ENCODE measurements around the gene GHR.

GHR gene

DNA sequence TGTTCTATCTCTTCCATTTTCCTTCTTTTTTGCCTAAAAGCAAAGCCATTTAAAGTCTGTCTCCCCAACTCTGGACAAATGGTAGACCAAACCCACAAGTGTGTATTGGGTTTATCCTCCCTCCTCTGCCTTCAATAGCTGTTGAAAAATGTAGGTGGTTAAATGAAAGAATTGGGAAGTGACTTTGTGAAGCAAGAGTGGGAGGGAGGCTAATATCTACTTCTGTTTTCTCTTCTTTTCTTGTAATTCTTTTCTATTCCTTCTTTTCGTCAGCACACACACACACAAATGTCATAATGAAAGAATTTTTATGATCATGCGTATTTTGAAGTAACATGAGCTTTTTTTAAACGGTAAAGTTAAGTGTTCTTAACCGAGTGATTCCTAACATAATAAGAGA, 337.2 kb downstream of the GHR start:
- Histone ChIP-seq H3K14ac (ENCODE audit: low read length) (no peak overlapping the region), H2AFZ (ENCODE audit: low read length) (no peak overlapping the region), H3K27me3 (ENCODE audit: control insufficient read depth in 3 of 3, insufficient read depth in 3 of 3, low read depth in 1 of 3, low read length in 3 of 3) (no peaks in the 10 kb centered on the region), H3K79me1 (ENCODE audit: low read depth, low read length) (no peaks in the 10 kb centered on the region), H2BK15ac (ENCODE audit: low read length) (no peak overlapping the region), H4K8ac (ENCODE audit: low read depth, low read length) (no peak overlapping the region), H3K4ac (ENCODE audit: low read length) (no peak overlapping the region), H3K4me2 (ENCODE audit: insufficient read depth, low read length, poor library complexity, severe bottlenecking) (no peak overlapping the region), H2BK120ac (ENCODE audit: low read depth, low read length) (no peak overlapping the region), H2BK5ac (ENCODE audit: low read length) (no peak overlapping the region), H3K4me3 (ENCODE audit: low read length in 2 of 2) (no peak overlapping the region), H3K9me3 (replicated peaks in 1 of 2; ENCODE audit: control insufficient read depth in 2 of 2, insufficient read depth in 1 of 2, low read depth in 1 of 2, low read length in 2 of 2) (no peaks in the 10 kb centered on the region), H3K4me1 (ENCODE audit: control insufficient read depth in 2 of 2, insufficient read depth in 1 of 2, low read depth in 1 of 2, low read length in 2 of 2) (peaks cover 0 to 4% of the 10 kb centered on the region in 2 donors), H3K23ac (ENCODE audit: low read depth, low read length, poor library complexity) (no peak overlapping the region), H3K36me3 (replicated peaks in 1 of 2; ENCODE audit: control insufficient read depth in 2 of 2, insufficient read depth in 2 of 2, low read length in 2 of 2) (no peaks in the 10 kb centered on the region), H4K91ac (ENCODE audit: low read depth, low read length, poor library complexity) (no peak overlapping the region), H3K9ac (ENCODE audit: low read depth, low read length, poor library complexity) (no peak overlapping the region), H3K18ac (ENCODE audit: low read length) (no peak overlapping the region), H3K27ac (replicated peaks; ENCODE audit: low read length) (no peak overlapping the region), H2AK5ac (ENCODE audit: low read depth, low read length) (no peak overlapping the region), H2BK12ac (ENCODE audit: low read length) (no peak overlapping the region)
- WGBS, 2 donors (ENCODE audit: extremely low coverage in 2 of 2, insufficient read length in 2 of 2, insufficient replicate concordance in 1 of 2), result no CpG with 5 or more reads among the region's 4 CpGs
- DNase-seq (ENCODE audit: low spot score), result no peak

DNA sequence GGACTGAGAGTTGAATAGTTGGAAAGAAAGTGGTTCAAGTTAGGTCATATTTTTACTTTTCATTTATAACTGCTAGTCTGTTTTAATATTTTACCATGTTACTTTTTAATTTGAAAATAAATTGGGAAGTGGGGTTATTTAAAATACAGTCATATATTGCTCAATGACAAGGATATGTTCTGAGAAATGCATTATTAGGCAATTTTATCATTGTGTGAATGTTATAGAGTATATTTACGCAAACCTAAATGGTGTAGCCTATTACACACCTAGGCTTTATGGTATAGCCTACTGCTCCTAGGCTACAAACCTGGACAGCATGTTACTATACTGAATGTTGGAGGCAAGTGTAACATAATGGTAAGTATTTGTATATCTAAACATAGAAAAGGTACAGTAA, 338.6 kb downstream of the GHR start:
- no CpG with 5 or more reads among the region's 1 CpG for WGBS, 2 donors (ENCODE audit: extremely low coverage in 2 of 2, insufficient read length in 2 of 2, insufficient replicate concordance in 1 of 2)
- no peak overlapping the region for H4K91ac ChIP-seq (ENCODE audit: low read depth, low read length, poor library complexity)

GRCh38 chr5:42767491-42768105, 344.4 kb downstream of the GHR start:
- DNase-seq (ENCODE audit: low spot score), result no peak
- no peaks in the 10 kb centered on the region for H3K9me3 ChIP-seq (replicated peaks in 1 of 2; ENCODE audit: control insufficient read depth in 2 of 2, insufficient read depth in 1 of 2, low read depth in 1 of 2, low read length in 2 of 2)
- no peak overlapping the region for H3K27ac ChIP-seq (replicated peaks; ENCODE audit: low read length)
- no CpG with 5 or more reads among the region's 3 CpGs for WGBS, 2 donors (ENCODE audit: extremely low coverage in 2 of 2, insufficient read length in 2 of 2, insufficient replicate concordance in 1 of 2)
- H3K23ac ChIP-seq (ENCODE audit: low read depth, low read length, poor library complexity), result no peak overlapping the region
- H3K4me2 ChIP-seq (ENCODE audit: insufficient read depth, low read length, poor library complexity, severe bottlenecking), result no peak overlapping the region
- H3K4me1 ChIP-seq (ENCODE audit: control insufficient read depth in 2 of 2, insufficient read depth in 1 of 2, low read depth in 1 of 2, low read length in 2 of 2), result no peaks in the 10 kb centered on the region
- no peak overlapping the region for H3K14ac ChIP-seq (ENCODE audit: low read length)
- H3K4me3 ChIP-seq (ENCODE audit: low read length in 2 of 2), result no peak overlapping the region
- no peak overlapping the region for H2BK15ac ChIP-seq (ENCODE audit: low read length)
- no peak overlapping the region for H2AK5ac ChIP-seq (ENCODE audit: low read depth, low read length)
- no peak overlapping the region for H3K9ac ChIP-seq (ENCODE audit: low read depth, low read length, poor library complexity)
- no peaks in the 10 kb centered on the region for H3K36me3 ChIP-seq (replicated peaks in 1 of 2; ENCODE audit: control insufficient read depth in 2 of 2, insufficient read depth in 2 of 2, low read length in 2 of 2)
- no peak overlapping the region for H2BK5ac ChIP-seq (ENCODE audit: low read length)
- H3K18ac ChIP-seq (ENCODE audit: low read length), result no peak overlapping the region
- no peaks in the 10 kb centered on the region for H3K27me3 ChIP-seq (ENCODE audit: control insufficient read depth in 3 of 3, insufficient read depth in 3 of 3, low read depth in 1 of 3, low read length in 3 of 3)
- no peak overlapping the region for H2BK12ac ChIP-seq (ENCODE audit: low read length)
- no peak overlapping the region for H2BK120ac ChIP-seq (ENCODE audit: low read depth, low read length)
- no peak overlapping the region for H4K91ac ChIP-seq (ENCODE audit: low read depth, low read length, poor library complexity)
- no peaks in the 10 kb centered on the region for H3K79me1 ChIP-seq (ENCODE audit: low read depth, low read length)
- no peak overlapping the region for H4K8ac ChIP-seq (ENCODE audit: low read depth, low read length)
- H2AFZ ChIP-seq (ENCODE audit: low read length), result no peak overlapping the region
- no peak overlapping the region for H3K4ac ChIP-seq (ENCODE audit: low read length)

More for the DNA sequence above, 338.6 kb downstream of the GHR start:
- no peak overlapping the region for H3K9ac ChIP-seq (ENCODE audit: low read depth, low read length, poor library complexity)
- no peak overlapping the region for H3K23ac ChIP-seq (ENCODE audit: low read depth, low read length, poor library complexity)
- no peak overlapping the region for H2AFZ ChIP-seq (ENCODE audit: low read length)
- no peak overlapping the region for H3K14ac ChIP-seq (ENCODE audit: low read length)
- no peak overlapping the region for H2BK5ac ChIP-seq (ENCODE audit: low read length)
- H3K27ac ChIP-seq (replicated peaks; ENCODE audit: low read length), result no peak overlapping the region
- no peaks in the 10 kb centered on the region for H3K27me3 ChIP-seq (ENCODE audit: control insufficient read depth in 3 of 3, insufficient read depth in 3 of 3, low read depth in 1 of 3, low read length in 3 of 3)
- H4K8ac ChIP-seq (ENCODE audit: low read depth, low read length), result no peak overlapping the region
- no peak for DNase-seq (ENCODE audit: low spot score)
- H2BK12ac ChIP-seq (ENCODE audit: low read length), result no peak overlapping the region
- no peak overlapping the region for H2BK15ac ChIP-seq (ENCODE audit: low read length)
- H3K18ac ChIP-seq (ENCODE audit: low read length), result no peak overlapping the region
- no peaks in the 10 kb centered on the region for H3K79me1 ChIP-seq (ENCODE audit: low read depth, low read length)
- H3K9me3 ChIP-seq (replicated peaks in 1 of 2; ENCODE audit: control insufficient read depth in 2 of 2, insufficient read depth in 1 of 2, low read depth in 1 of 2, low read length in 2 of 2), result no peaks in the 10 kb centered on the region
- H2AK5ac ChIP-seq (ENCODE audit: low read depth, low read length), result no peak overlapping the region
- no peak overlapping the region for H3K4me3 ChIP-seq (ENCODE audit: low read length in 2 of 2)
- no peak overlapping the region for H2BK120ac ChIP-seq (ENCODE audit: low read depth, low read length)
- H3K4ac ChIP-seq (ENCODE audit: low read length), result no peak overlapping the region
- H3K36me3 ChIP-seq (replicated peaks in 1 of 2; ENCODE audit: control insufficient read depth in 2 of 2, insufficient read depth in 2 of 2, low read length in 2 of 2), result no peaks in the 10 kb centered on the region
- H3K4me1 ChIP-seq (ENCODE audit: control insufficient read depth in 2 of 2, insufficient read depth in 1 of 2, low read depth in 1 of 2, low read length in 2 of 2), result peaks cover 0 to 4% of the 10 kb centered on the region in 2 donors
- H3K4me2 ChIP-seq (ENCODE audit: insufficient read depth, low read length, poor library complexity, severe bottlenecking), result no peak overlapping the region

DNA sequence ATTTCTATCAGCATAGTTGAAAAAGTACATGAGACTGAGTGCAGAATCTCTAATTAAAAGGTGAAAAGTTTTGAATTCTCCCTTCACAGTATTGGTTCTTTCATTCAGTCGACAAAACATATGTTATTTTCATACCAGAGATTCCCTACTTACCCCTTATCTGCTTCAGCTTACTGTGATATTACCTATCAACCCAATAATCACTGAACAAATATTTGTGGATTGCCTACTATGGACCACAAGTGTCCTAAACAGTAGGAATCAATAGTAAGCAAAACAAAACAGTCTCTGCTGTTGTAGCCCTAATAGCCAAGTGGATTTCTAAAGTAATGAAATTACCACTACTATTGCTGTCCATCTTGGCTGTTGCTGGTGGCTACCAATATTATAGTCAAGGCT, 344.9 kb downstream of the GHR start:
- no peak overlapping the region for H4K8ac ChIP-seq (ENCODE audit: low read depth, low read length)
- H2BK120ac ChIP-seq (ENCODE audit: low read depth, low read length), result no peak overlapping the region
- no peak overlapping the region for H3K4ac ChIP-seq (ENCODE audit: low read length)
- H2BK15ac ChIP-seq (ENCODE audit: low read length), result no peak overlapping the region
- H3K4me3 ChIP-seq (ENCODE audit: low read length in 2 of 2), result no peak overlapping the region
- H3K14ac ChIP-seq (ENCODE audit: low read length), result no peak overlapping the region
- H3K18ac ChIP-seq (ENCODE audit: low read length), result no peak overlapping the region
- no peaks in the 10 kb centered on the region for H3K27me3 ChIP-seq (ENCODE audit: control insufficient read depth in 3 of 3, insufficient read depth in 3 of 3, low read depth in 1 of 3, low read length in 3 of 3)
- no peak overlapping the region for H4K91ac ChIP-seq (ENCODE audit: low read depth, low read length, poor library complexity)
- no peak overlapping the region for H3K23ac ChIP-seq (ENCODE audit: low read depth, low read length, poor library complexity)
- H2BK5ac ChIP-seq (ENCODE audit: low read length), result no peak overlapping the region
- H2AFZ ChIP-seq (ENCODE audit: low read length), result no peak overlapping the region
- H3K4me1 ChIP-seq (ENCODE audit: control insufficient read depth in 2 of 2, insufficient read depth in 1 of 2, low read depth in 1 of 2, low read length in 2 of 2), result no peaks in the 10 kb centered on the region
- H3K9ac ChIP-seq (ENCODE audit: low read depth, low read length, poor library complexity), result no peak overlapping the region
- no peak for DNase-seq (ENCODE audit: low spot score)
- no peak overlapping the region for H3K4me2 ChIP-seq (ENCODE audit: insufficient read depth, low read length, poor library complexity, severe bottlenecking)
- no peaks in the 10 kb centered on the region for H3K9me3 ChIP-seq (replicated peaks in 1 of 2; ENCODE audit: control insufficient read depth in 2 of 2, insufficient read depth in 1 of 2, low read depth in 1 of 2, low read length in 2 of 2)
- no peaks in the 10 kb centered on the region for H3K79me1 ChIP-seq (ENCODE audit: low read depth, low read length)
- no peak overlapping the region for H2BK12ac ChIP-seq (ENCODE audit: low read length)
- H2AK5ac ChIP-seq (ENCODE audit: low read depth, low read length), result no peak overlapping the region
- no peak overlapping the region for H3K27ac ChIP-seq (replicated peaks; ENCODE audit: low read length)
- no CpG with 5 or more reads among the region's 1 CpG for WGBS, 2 donors (ENCODE audit: extremely low coverage in 2 of 2, insufficient read length in 2 of 2, insufficient replicate concordance in 1 of 2)
- H3K36me3 ChIP-seq (replicated peaks in 1 of 2; ENCODE audit: control insufficient read depth in 2 of 2, insufficient read depth in 2 of 2, low read length in 2 of 2), result no peaks in the 10 kb centered on the region
